ENCODE results near the gene ZNF316. TPM values are rescaled to one million over a fixed set of nuclear protein-coding genes. Genes with fewer than 3 reads are reported as not detected.

ZNF316 gene
- total and polyA plus RNA-seq, 2 experiments from 2014 or later: 1.1 to 14.3 TPM

DNA sequence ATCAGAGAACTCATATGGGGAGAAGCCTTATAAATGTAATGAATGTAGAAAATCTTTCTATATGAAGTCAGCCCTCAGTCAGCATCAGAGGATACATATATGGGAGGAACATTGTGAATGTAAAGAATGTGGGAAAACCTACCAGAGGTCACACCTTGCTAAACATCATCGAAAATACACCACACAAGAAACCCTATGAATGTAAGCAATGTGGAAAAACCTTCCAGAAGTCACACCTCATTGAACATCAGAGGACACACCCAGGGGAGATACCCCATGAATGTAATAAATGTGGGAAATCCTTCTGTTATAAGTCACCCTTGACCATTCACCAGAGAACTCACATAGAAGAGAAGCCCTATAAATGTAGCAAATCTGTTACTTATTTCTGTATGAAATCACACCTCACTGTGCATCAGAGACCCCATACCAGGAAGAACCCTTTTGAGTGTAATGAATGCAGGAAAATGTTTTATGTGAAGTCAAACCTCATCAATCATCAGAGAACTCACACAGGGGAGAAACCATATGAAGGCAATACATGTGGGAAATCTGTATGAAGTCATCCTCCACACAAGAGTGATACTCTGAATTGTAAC is 38.8 kb downstream of the ZNF316 start:
- TF ChIP-seq EZH2 (IDR thresholded peaks at IDR 0.05; ENCODE audit: insufficient read depth, poor library complexity, severe bottlenecking) (no peak), EZH2phosphoT487 (IDR thresholded peaks at IDR 0.05; ENCODE audit: insufficient read depth, low read depth) (no peak)
- Histone ChIP-seq H3K9me2 (ENCODE audit: insufficient read depth) (no peaks in the 10 kb centered on the region), H3F3A (ENCODE audit: insufficient read depth) (peaks cover 17% of the 10 kb centered on the region; the same call in 1 of the 2 replicates), H3K9ac (no peak overlapping the region), H3K4me3 (no peak overlapping the region), H3K79me2 (ENCODE audit: insufficient read depth) (no peaks in the 10 kb centered on the region), H3K36me3 (ENCODE audit: low read depth) (peaks cover 3% of the 10 kb centered on the region; the same call in 1 of the 2 replicates), H4K20me1 (ENCODE audit: insufficient read depth) (no peaks in the 10 kb centered on the region), H3K4me2 (ENCODE audit: unreplicated experiment) (no peak overlapping the region), H3K9me3 (ENCODE audit: low read depth) (peaks cover 9% of the 10 kb centered on the region), H3K27me3 (replicated peaks; ENCODE audit: insufficient read depth) (no peaks in the 10 kb centered on the region), H3K4me1 (ENCODE audit: insufficient read depth) (no peaks in the 10 kb centered on the region), H2AFZ (no peak overlapping the region), H3K27ac (no peak overlapping the region)
- no peak for DNase-seq
- WGBS, 2 experiments (ENCODE audit: low coverage in 1 of 2, low lambda C conversion rate in 2 of 2, missing lambda C conversion rate in 2 of 2): 58 to 61% methylated on average over 1 of the region's 1 CpG
- in situ Hi-C loops (cut with MboI): no loop called here

- H3K9me3 ChIP-seq (ENCODE audit: low read depth): peaks cover 9% of the 10 kb centered on the region
- TF ChIP-seq EZH2phosphoT487 (IDR thresholded peaks at IDR 0.05; ENCODE audit: insufficient read depth, low read depth): no peak
- H3K4me3 ChIP-seq: no peak overlapping the region
- H3K27me3 ChIP-seq (replicated peaks; ENCODE audit: insufficient read depth): no peaks in the 10 kb centered on the region
- no peak overlapping the region for H3K27ac ChIP-seq
- H3K36me3 ChIP-seq (ENCODE audit: low read depth): peaks cover 9% of the 10 kb centered on the region; the same call in 1 of the 2 replicates
- 100% methylated on average over 1 of the region's 1 CpG for WGBS, 2 experiments (ENCODE audit: low coverage in 1 of 2, low lambda C conversion rate in 2 of 2, missing lambda C conversion rate in 2 of 2)
- H3K9me2 ChIP-seq (ENCODE audit: insufficient read depth): no peaks in the 10 kb centered on the region
- peaks cover 13% of the 10 kb centered on the region; the same call in 1 of the 2 replicates for H3F3A ChIP-seq (ENCODE audit: insufficient read depth)
- no peaks in the 10 kb centered on the region for H3K4me1 ChIP-seq (ENCODE audit: insufficient read depth)
- in situ Hi-C loops (cut with MboI): no loop called here
- H3K9ac ChIP-seq: no peak overlapping the region
- H2AFZ ChIP-seq: no peak overlapping the region
- no peaks in the 10 kb centered on the region for H3K79me2 ChIP-seq (ENCODE audit: insufficient read depth)
- no peaks in the 10 kb centered on the region for H4K20me1 ChIP-seq (ENCODE audit: insufficient read depth)
- H3K4me2 ChIP-seq (ENCODE audit: unreplicated experiment): no peak overlapping the region
- no peak for DNase-seq
Measured at GRCh38 chr7:6680146-6680545, 43.0 kb downstream of the ZNF316 start.

- no peaks in the 10 kb centered on the region for H3K9me2 ChIP-seq (ENCODE audit: insufficient read depth)
- no peak overlapping the region for H3K9ac ChIP-seq
- peaks cover 36% of the 10 kb centered on the region for H3F3A ChIP-seq (ENCODE audit: insufficient read depth)
- no peak overlapping the region for H3K4me2 ChIP-seq (ENCODE audit: unreplicated experiment)
- peaks cover 31% of the 10 kb centered on the region for H3K79me2 ChIP-seq (ENCODE audit: insufficient read depth)
- no peak overlapping the region for H3K27ac ChIP-seq
- H2AFZ ChIP-seq: no peak overlapping the region
- no peaks in the 10 kb centered on the region for H3K4me1 ChIP-seq (ENCODE audit: insufficient read depth)
- H3K27me3 ChIP-seq (replicated peaks; ENCODE audit: insufficient read depth): no peaks in the 10 kb centered on the region
- TF ChIP-seq EZH2phosphoT487 (IDR thresholded peaks at IDR 0.05; ENCODE audit: insufficient read depth, low read depth): no peak
- TF ChIP-seq EZH2 (IDR thresholded peaks at IDR 0.05; ENCODE audit: insufficient read depth, poor library complexity, severe bottlenecking): no peak
- DNase-seq: no peak
- in situ Hi-C loops (cut with MboI): no loop called here
- H3K4me3 ChIP-seq: 0 out of 2 replicates have a peak overlapping the region, but pooled peaks have one; percentile 4
- no peaks in the 10 kb centered on the region for H4K20me1 ChIP-seq (ENCODE audit: insufficient read depth)
- 96 to 98% methylated on average over 4 of the region's 4 CpGs for WGBS, 2 experiments (ENCODE audit: low coverage in 1 of 2, low lambda C conversion rate in 2 of 2, missing lambda C conversion rate in 2 of 2)
- peaks cover 48% of the 10 kb centered on the region for H3K9me3 ChIP-seq (ENCODE audit: low read depth)
- peaks cover 100% of the 10 kb centered on the region for H3K36me3 ChIP-seq (ENCODE audit: low read depth)
Measured at GRCh38 chr7:6691103-6691502, 54.0 kb downstream of the ZNF316 start.

- Histone ChIP-seq H3K4me3 (0 out of 2 replicates have a peak overlapping the region, but pooled peaks have one; percentile 4), H3K27ac (no peak overlapping the region), H3K27me3 (replicated peaks; ENCODE audit: insufficient read depth) (no peaks in the 10 kb centered on the region), H3K36me3 (ENCODE audit: low read depth) (peaks cover 100% of the 10 kb centered on the region), H3K4me1 (ENCODE audit: insufficient read depth) (no peaks in the 10 kb centered on the region), H3K4me2 (ENCODE audit: unreplicated experiment) (no peak overlapping the region), H3K9me2 (ENCODE audit: insufficient read depth) (no peaks in the 10 kb centered on the region), H3K9ac (no peak overlapping the region), H3K79me2 (ENCODE audit: insufficient read depth) (peaks cover 37% of the 10 kb centered on the region), H3K9me3 (ENCODE audit: low read depth) (peaks cover 51% of the 10 kb centered on the region), H4K20me1 (ENCODE audit: insufficient read depth) (no peaks in the 10 kb centered on the region), H3F3A (ENCODE audit: insufficient read depth) (peaks cover 36% of the 10 kb centered on the region), H2AFZ (no peak overlapping the region)
- in situ Hi-C loops (cut with MboI): no loop called here
- DNase-seq: peak; percentile 57
- TF ChIP-seq EZH2phosphoT487 (IDR thresholded peaks at IDR 0.05; ENCODE audit: insufficient read depth, low read depth): no peak
- TF ChIP-seq EZH2 (IDR thresholded peaks at IDR 0.05; ENCODE audit: insufficient read depth, poor library complexity, severe bottlenecking): no peak
- WGBS, 2 experiments (ENCODE audit: low coverage in 1 of 2, low lambda C conversion rate in 2 of 2, missing lambda C conversion rate in 2 of 2): 97 to 99% methylated on average over 5 of the region's 5 CpGs
Measured at GRCh38 chr7:6691609-6692106, 54.5 kb downstream of the ZNF316 start.
